ENCODE results near the gene GARIN3. TPM values are rescaled to one million over a fixed set of nuclear protein-coding genes. Genes with fewer than 3 reads are reported as not detected.

The GARIN3 gene
- total RNA-seq, 1 experiment from 2014 or later: not detected

DNA sequence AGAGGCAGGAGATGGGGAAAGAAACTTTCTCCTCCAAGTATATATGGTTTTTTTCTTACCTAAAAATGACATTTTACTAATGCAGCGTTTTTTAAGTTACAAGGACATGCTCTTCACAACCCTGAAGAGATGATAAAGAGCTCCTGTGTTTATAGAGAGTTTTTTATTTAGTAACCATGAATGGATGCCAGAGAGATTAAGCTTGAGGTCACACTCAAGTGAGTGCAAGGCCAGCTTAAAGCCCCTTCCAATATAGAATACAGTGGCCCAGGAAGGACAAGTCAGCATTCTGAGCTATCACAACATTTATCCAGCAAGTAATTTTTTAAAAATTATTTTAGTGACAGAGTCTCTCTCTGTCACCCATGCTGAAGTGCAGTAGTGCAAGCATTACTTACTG, 50.6 kb downstream of the GARIN3 start:
- H3K27ac ChIP-seq (ENCODE audit: low read length): no peak overlapping the region
- H3K4me1 ChIP-seq (ENCODE audit: control insufficient read depth, insufficient read depth, low read length): no peaks in the 10 kb centered on the region
- POLR2A ChIA-PET: no interaction called here
- H3K9me3 ChIP-seq (ENCODE audit: control insufficient read depth, insufficient read depth, low read depth, low read length): no peaks in the 10 kb centered on the region
- no peak overlapping the region for H3K4me3 ChIP-seq (ENCODE audit: low read depth in 2 of 2, low read length in 2 of 2)
- DNase-seq (ENCODE audit: low read depth, low spot score) (no peak), ATAC-seq (no peak)
- H3K27me3 ChIP-seq (ENCODE audit: control insufficient read depth, insufficient read depth, low read length): no peaks in the 10 kb centered on the region
- CTCF ChIA-PET: interaction anchor here (0.6 kb wide), 1 partner anchor 35 kb away, joined by 4 read pairs; no protein-coding TSS in a partner anchor
- intact Hi-C loops (cut with micrococcal nuclease; ENCODE audit: unreplicated experiment) (no loop called here), in situ Hi-C loops (cut with HindIII; ENCODE audit: low pct_unique_long_range_greater_than_20kb, low sequenced_read_pairs) (no loop called here)
- TF ChIP-seq, protein P1, sequence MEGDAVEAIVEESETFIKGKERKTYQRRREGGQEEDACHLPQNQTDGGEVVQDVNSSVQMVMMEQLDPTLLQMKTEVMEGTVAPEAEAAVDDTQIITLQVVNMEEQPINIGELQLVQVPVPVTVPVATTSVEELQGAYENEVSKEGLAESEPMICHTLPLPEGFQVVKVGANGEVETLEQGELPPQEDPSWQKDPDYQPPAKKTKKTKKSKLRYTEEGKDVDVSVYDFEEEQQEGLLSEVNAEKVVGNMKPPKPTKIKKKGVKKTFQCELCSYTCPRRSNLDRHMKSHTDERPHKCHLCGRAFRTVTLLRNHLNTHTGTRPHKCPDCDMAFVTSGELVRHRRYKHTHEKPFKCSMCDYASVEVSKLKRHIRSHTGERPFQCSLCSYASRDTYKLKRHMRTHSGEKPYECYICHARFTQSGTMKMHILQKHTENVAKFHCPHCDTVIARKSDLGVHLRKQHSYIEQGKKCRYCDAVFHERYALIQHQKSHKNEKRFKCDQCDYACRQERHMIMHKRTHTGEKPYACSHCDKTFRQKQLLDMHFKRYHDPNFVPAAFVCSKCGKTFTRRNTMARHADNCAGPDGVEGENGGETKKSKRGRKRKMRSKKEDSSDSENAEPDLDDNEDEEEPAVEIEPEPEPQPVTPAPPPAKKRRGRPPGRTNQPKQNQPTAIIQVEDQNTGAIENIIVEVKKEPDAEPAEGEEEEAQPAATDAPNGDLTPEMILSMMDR (IDR thresholded peaks at IDR 0.05): no peak
- TF ChIP-seq POLR2AphosphoS5 (IDR thresholded peaks at IDR 0.05; ENCODE audit: low read depth, low read length) (no peak), SIN3A (IDR thresholded peaks at IDR 0.05; ENCODE audit: borderline replicate concordance, insufficient read depth, low read depth, low read length) (no peak), TCF7L2 (IDR thresholded peaks at IDR 0.05; ENCODE audit: low read depth, low read length) (no peak)
- TF ChIP-seq, protein P2, sequence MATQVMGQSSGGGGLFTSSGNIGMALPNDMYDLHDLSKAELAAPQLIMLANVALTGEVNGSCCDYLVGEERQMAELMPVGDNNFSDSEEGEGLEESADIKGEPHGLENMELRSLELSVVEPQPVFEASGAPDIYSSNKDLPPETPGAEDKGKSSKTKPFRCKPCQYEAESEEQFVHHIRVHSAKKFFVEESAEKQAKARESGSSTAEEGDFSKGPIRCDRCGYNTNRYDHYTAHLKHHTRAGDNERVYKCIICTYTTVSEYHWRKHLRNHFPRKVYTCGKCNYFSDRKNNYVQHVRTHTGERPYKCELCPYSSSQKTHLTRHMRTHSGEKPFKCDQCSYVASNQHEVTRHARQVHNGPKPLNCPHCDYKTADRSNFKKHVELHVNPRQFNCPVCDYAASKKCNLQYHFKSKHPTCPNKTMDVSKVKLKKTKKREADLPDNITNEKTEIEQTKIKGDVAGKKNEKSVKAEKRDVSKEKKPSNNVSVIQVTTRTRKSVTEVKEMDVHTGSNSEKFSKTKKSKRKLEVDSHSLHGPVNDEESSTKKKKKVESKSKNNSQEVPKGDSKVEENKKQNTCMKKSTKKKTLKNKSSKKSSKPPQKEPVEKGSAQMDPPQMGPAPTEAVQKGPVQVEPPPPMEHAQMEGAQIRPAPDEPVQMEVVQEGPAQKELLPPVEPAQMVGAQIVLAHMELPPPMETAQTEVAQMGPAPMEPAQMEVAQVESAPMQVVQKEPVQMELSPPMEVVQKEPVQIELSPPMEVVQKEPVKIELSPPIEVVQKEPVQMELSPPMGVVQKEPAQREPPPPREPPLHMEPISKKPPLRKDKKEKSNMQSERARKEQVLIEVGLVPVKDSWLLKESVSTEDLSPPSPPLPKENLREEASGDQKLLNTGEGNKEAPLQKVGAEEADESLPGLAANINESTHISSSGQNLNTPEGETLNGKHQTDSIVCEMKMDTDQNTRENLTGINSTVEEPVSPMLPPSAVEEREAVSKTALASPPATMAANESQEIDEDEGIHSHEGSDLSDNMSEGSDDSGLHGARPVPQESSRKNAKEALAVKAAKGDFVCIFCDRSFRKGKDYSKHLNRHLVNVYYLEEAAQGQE (IDR thresholded peaks at IDR 0.05; ENCODE audit: insufficient read depth in 1 of 2, low read depth in 2 of 2, low read length in 1 of 2): no peak
- BruUV-seq (replicated peaks): no TSS peak
- no peaks in the 10 kb centered on the region for H3K36me3 ChIP-seq (ENCODE audit: control insufficient read depth, insufficient read depth, low read length)

DNA sequence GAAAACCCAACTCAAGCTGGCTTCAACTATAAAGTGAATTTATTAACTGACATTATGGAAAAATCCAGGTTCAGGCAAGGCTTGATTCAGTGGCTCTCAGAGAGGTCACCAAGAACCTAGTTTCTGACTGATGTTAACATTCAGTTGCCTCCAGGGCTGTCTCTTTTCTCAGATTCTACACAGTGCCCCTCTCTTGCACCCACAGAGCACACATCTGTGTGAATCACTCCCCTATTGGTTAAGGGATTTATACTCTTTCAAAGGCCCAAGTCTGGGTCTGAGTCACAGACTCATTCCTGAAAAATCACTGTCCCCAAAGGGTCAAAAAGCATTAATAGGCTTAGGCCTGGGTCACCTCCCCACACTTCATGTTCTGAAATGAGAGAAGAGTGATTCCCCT, 51.1 kb downstream of the GARIN3 start:
- ChIA-PET CTCF (no interaction called here), POLR2A (no interaction called here)
- in situ Hi-C loops (cut with HindIII; ENCODE audit: low pct_unique_long_range_greater_than_20kb, low sequenced_read_pairs) (no loop called here), intact Hi-C loops (cut with micrococcal nuclease; ENCODE audit: unreplicated experiment) (no loop called here)
- no peaks in the 10 kb centered on the region for H3K4me1 ChIP-seq (ENCODE audit: control insufficient read depth, insufficient read depth, low read length)
- no peaks in the 10 kb centered on the region for H3K36me3 ChIP-seq (ENCODE audit: control insufficient read depth, insufficient read depth, low read length)
- no peak overlapping the region for H3K4me3 ChIP-seq (ENCODE audit: low read depth in 2 of 2, low read length in 2 of 2)
- no peak for DNase-seq (ENCODE audit: low read depth, low spot score)
- no peak for ATAC-seq
- no TSS peak for BruUV-seq (replicated peaks)
- H3K27ac ChIP-seq (ENCODE audit: low read length): no peak overlapping the region
- no peaks in the 10 kb centered on the region for H3K27me3 ChIP-seq (ENCODE audit: control insufficient read depth, insufficient read depth, low read length)
- H3K9me3 ChIP-seq (ENCODE audit: control insufficient read depth, insufficient read depth, low read depth, low read length): no peaks in the 10 kb centered on the region
- TF ChIP-seq, protein P1 (IDR thresholded peaks at IDR 0.05): no peak
- TF ChIP-seq TCF7L2 (IDR thresholded peaks at IDR 0.05; ENCODE audit: low read depth, low read length): no peak
- TF ChIP-seq, protein P2 (IDR thresholded peaks at IDR 0.05; ENCODE audit: insufficient read depth in 1 of 2, low read depth in 2 of 2, low read length in 1 of 2): no peak
- TF ChIP-seq SIN3A (IDR thresholded peaks at IDR 0.05; ENCODE audit: borderline replicate concordance, insufficient read depth, low read depth, low read length): no peak
